ENCODE results near the gene GLYR1. TPM values are rescaled to one million over a fixed set of nuclear protein-coding genes. Genes with fewer than 3 reads are reported as not detected.

Gene GLYR1
- total RNA-seq, 1 experiment from 2014 or later, result 30.6 TPM

GRCh38 chr16:4795828-4796572 lies 51.1 kb downstream of the GLYR1 start:
- Histone ChIP-seq H3K4me1 (ENCODE audit: insufficient read depth, low read length) (0 out of 2 replicates have a peak, but pooled peaks cover 2% of the 10 kb centered on the region), H3K27me3 (ENCODE audit: low read length) (no peaks in the 10 kb centered on the region), H4K20me1 (ENCODE audit: low read length) (no peaks in the 10 kb centered on the region), H3K27ac (ENCODE audit: low read length) (no peak overlapping the region), H3K36me3 (ENCODE audit: low read depth, low read length) (no peaks in the 10 kb centered on the region), H3F3A (ENCODE audit: low read length, unreplicated experiment) (no peaks in the 10 kb centered on the region), H3K9me2 (replicated peaks; ENCODE audit: low read length) (no peaks in the 10 kb centered on the region), H3K9ac (ENCODE audit: low read length) (no peak overlapping the region), H3K4me2 (ENCODE audit: low read length) (no peak overlapping the region), H3K9me3 (ENCODE audit: low read length) (no peaks in the 10 kb centered on the region), H2AFZ (ENCODE audit: low read length) (no peak overlapping the region), H3K79me2 (ENCODE audit: low read length) (no peaks in the 10 kb centered on the region), H3K4me3 (ENCODE audit: low read length) (no peak overlapping the region)
- ChIA-PET POLR2A (ENCODE audit: unreplicated experiment) (no interaction called here), CTCF (no interaction called here)
- DNase-seq, result no peak
- no TSS peak for BruUV-seq (replicated peaks)
- intact Hi-C loops (cut with micrococcal nuclease), result no loop called here
- TF ChIP-seq EZH2 (IDR thresholded peaks at IDR 0.05; ENCODE audit: low read length, unreplicated experiment), result no peak
- no peak for TF ChIP-seq EZH2phosphoT487 (IDR thresholded peaks at IDR 0.05; ENCODE audit: borderline replicate concordance, low read length)
- TF ChIP-seq, protein P1, sequence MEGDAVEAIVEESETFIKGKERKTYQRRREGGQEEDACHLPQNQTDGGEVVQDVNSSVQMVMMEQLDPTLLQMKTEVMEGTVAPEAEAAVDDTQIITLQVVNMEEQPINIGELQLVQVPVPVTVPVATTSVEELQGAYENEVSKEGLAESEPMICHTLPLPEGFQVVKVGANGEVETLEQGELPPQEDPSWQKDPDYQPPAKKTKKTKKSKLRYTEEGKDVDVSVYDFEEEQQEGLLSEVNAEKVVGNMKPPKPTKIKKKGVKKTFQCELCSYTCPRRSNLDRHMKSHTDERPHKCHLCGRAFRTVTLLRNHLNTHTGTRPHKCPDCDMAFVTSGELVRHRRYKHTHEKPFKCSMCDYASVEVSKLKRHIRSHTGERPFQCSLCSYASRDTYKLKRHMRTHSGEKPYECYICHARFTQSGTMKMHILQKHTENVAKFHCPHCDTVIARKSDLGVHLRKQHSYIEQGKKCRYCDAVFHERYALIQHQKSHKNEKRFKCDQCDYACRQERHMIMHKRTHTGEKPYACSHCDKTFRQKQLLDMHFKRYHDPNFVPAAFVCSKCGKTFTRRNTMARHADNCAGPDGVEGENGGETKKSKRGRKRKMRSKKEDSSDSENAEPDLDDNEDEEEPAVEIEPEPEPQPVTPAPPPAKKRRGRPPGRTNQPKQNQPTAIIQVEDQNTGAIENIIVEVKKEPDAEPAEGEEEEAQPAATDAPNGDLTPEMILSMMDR (conservative IDR thresholded peaks at IDR 0.05; ENCODE audit: low read depth, low read length), result no peak
- ATAC-seq, result no peak

GRCh38 chr16:4795181-4795827 lies 51.8 kb downstream of the GLYR1 start, which contains the start of gene SMIM22:
Gene SMIM22, plus strand, starts transcription at chr16:4795369. Its CDS starts 366 bp downstream, at chr16:4795735.
- ChIA-PET CTCF (no interaction called here), POLR2A (ENCODE audit: unreplicated experiment) (no interaction called here)
- ATAC-seq (no peak), DNase-seq (no peak)
- Histone ChIP-seq H3K27me3 (ENCODE audit: low read length) (no peaks in the 10 kb centered on the region), H3F3A (ENCODE audit: low read length, unreplicated experiment) (no peaks in the 10 kb centered on the region), H3K79me2 (ENCODE audit: low read length) (no peaks in the 10 kb centered on the region), H3K9ac (ENCODE audit: low read length) (no peak within 1 kb of the TSS), H3K4me2 (ENCODE audit: low read length) (no peak within 1 kb of the TSS), H4K20me1 (ENCODE audit: low read length) (no peaks in the 10 kb centered on the region), H3K4me1 (ENCODE audit: insufficient read depth, low read length) (no peaks in the 10 kb centered on the region), H3K4me3 (ENCODE audit: low read length) (no peak within 1 kb of the TSS), H3K27ac (ENCODE audit: low read length) (no peak within 1 kb of the TSS), H3K36me3 (ENCODE audit: low read depth, low read length) (no peaks in the 10 kb centered on the region), H3K9me3 (ENCODE audit: low read length) (no peaks in the 10 kb centered on the region), H3K9me2 (replicated peaks; ENCODE audit: low read length) (no peaks in the 10 kb centered on the region), H2AFZ (ENCODE audit: low read length) (no peak within 1 kb of the TSS)
- BruUV-seq (replicated peaks), result no TSS peak
- intact Hi-C loops (cut with micrococcal nuclease), result no loop called here
- TF ChIP-seq EZH2 (IDR thresholded peaks at IDR 0.05; ENCODE audit: low read length, unreplicated experiment) (no peak), EZH2phosphoT487 (IDR thresholded peaks at IDR 0.05; ENCODE audit: borderline replicate concordance, low read length) (no peak)
- TF ChIP-seq, protein P1 (conservative IDR thresholded peaks at IDR 0.05; ENCODE audit: low read depth, low read length), result no peak

Data from PC-3 (cell line).